Mammary microvascular endothelial cell (primary cell): ENCODE data around the gene ACTRT2. TPM values are rescaled to one million over a fixed set of nuclear protein-coding genes. Genes with fewer than 3 reads are reported as not detected.

Experiments
- total RNA-seq: library from RNA; depleted of rRNA; stranded (reverse); fragments of >200 nt; gene quantifications from 2 replicates; pipeline ENCODE4 v1.2.3, GENCODE V29; 2015

The ACTRT2 gene
- not detected in 2 replicates for total RNA-seq

GRCh38 chr1:3021233-3021671 lies at the start of gene ACTRT2:
Gene ACTRT2, plus strand, starts transcription at chr1:3021467. Its CDS starts 220 bp downstream, at chr1:3021687.

DNA sequence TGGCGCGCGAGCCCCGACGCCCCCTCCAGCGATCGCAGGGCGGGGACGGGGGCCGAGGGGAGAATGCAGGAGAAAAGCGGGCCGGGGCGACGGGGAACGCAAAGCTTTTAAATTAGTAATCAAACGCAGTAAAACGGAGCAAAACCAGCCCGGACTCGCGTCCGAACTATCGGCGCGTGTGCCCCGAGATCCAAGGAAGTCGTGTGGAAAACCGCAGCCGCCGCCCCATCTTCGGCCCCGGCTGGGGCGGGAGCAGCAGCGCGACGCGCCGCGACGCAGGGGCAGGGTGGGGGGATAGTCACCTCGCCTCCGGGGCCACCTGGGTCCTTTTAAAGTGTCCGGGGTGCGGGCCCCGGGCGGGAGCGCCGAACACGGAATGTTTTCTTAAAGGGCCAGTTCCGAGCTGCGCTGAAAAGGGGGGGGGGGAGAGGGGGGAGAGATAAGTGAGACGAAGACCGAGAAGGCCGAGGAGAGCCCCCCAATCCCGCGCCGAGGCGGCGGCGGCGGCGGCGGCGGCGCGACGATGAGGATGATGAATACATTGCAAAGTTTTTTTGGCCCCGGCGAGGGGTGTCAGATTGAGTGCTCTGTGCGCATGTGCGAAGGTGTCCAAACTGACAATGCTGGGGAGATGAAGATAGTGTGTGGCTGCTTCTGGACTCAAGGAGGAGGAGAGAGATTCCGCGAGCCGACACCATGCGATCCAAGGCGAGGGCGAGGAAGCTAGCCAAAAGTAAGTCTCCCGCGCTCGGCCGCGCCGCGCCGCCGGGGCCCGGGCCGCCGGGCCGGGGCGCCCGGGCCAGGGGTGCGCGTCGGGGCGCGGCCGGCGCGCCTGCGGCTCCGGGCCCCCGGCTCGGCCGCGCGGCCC lies 47.5 kb downstream of the ACTRT2 start, which contains the start of gene PRDM16:
PRDM16 (plus strand) TSS at position 640 of the 868 bp plus-strand sequence; CDS start at position 697, 57 bp downstream.

Other genes starting within 250 kb of the ACTRT2 start
- 0.05 and 0.13 TPM in 2 replicates for gene TTC34, start 219.8 kb upstream of the ACTRT2 start, total RNA-seq
- not detected in 2 replicates for gene PRDM16, start 47.7 kb downstream of the ACTRT2 start, total RNA-seq